GM12873 (cell line): Measurements from ENCODE around the gene TPSD1.

ENCODE experiments used
- TF ChIP-seq, protein P1 (sequence below): IDR thresholded peaks from 2 replicates; pipeline ENCODE4 v1.5.1; 2012; ENCODE audit warnings: low read depth, mild to moderate bottlenecking, moderate library complexity, low read length, control low read depth; ENCODE audit not compliant: insufficient read depth; ENCODE audit errors: missing control alignments

TPSD1 gene

DNA sequence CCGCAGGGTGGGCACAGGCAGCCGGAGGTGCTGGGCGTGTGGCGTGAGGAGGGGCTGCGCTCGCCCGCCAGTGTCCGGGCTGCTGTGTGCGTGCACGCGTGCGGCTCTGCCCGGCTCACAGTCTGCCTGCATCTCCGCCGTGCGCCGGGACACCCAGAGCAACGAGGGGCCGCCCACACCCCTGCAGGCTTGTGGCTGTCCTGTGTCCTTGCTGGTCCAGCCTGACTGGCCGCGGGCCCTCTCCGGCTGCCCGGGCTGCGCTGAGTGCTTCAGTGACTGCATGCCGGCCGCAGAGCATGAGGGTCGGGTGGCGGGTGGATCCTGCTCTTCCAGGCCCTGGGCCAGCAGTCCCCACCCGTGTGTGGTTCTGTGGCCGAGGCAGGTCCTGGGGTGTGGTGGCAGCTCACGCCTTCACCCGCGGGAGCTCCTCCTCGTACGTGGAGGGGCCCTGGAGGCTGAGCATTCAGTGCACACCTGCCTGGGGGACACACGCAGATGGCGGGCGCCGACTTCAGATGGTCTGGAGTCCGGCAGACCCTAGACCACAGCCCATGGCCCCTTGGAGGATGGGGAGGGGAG is 43.2 kb upstream of the TPSD1 start:
- TF ChIP-seq, protein P1, sequence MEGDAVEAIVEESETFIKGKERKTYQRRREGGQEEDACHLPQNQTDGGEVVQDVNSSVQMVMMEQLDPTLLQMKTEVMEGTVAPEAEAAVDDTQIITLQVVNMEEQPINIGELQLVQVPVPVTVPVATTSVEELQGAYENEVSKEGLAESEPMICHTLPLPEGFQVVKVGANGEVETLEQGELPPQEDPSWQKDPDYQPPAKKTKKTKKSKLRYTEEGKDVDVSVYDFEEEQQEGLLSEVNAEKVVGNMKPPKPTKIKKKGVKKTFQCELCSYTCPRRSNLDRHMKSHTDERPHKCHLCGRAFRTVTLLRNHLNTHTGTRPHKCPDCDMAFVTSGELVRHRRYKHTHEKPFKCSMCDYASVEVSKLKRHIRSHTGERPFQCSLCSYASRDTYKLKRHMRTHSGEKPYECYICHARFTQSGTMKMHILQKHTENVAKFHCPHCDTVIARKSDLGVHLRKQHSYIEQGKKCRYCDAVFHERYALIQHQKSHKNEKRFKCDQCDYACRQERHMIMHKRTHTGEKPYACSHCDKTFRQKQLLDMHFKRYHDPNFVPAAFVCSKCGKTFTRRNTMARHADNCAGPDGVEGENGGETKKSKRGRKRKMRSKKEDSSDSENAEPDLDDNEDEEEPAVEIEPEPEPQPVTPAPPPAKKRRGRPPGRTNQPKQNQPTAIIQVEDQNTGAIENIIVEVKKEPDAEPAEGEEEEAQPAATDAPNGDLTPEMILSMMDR, result no peak

DNA sequence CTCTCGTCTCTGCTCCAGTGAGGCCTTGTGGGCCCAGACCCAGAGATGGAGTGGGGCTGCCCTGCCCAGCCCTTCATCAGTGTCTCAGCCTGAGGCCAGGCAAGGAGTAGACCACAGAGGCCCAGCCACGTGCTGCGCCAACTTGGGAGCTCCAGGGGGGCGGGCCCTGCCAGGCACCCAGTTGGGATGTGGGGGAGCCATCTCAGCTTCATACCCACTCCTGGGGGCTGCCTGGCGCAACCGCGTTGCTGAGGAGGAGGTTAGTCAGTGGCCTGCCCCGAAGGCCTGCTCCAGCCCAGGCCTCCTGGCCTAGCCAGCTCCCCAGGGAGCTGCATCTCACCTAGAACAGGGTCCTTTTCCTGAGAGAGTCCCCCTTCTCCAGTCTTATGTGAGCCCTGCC is 42.6 kb upstream of the TPSD1 start:
- TF ChIP-seq, protein P1, result no peak

DNA sequence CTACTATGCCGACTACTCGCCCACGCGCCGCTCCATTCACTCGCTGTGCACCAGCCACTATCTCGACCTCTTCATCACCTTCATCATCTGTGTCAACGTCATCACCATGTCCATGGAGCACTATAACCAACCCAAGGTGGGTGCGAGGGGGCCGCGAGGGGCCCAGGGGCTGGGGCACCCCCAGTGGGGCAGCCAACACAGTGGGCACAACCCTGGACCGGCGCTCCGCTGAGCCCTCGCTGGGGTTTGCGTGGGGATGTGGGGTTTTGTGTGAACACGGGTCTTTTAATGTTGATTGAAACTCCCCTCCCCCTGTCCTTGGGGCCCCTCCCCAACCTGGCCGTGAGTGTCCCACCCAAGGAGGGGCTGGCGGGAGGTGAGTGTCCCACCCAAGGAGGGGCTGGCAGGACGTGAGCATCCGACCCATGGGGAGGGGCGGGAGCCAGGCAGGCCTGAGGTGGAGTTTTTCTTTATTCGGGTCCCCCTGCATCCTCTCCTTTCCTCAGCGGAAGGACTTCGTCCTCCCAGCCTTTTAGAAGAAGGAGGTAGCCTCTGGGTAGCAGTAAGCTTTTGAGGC is 42.0 kb upstream of the TPSD1 start:
- TF ChIP-seq, protein P1, result no peak

DNA sequence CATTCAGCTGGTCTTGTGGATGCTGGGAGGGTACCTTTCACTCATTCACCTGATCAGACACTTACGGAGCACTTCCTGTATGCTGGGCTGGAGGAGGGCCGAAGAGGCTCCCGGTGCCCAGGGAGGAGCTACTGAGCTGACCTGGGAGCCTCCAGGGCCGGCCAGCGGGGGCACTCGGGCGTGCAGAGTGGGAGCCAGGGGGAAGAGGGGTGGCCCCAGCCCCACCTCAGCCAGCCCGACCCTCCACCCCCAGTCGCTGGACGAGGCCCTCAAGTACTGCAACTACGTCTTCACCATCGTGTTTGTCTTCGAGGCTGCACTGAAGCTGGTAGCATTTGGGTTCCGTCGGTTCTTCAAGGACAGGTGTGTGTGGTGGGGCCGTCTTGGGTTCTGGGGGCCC is 41.1 kb upstream of the TPSD1 start:
- TF ChIP-seq, protein P1, result no peak

DNA sequence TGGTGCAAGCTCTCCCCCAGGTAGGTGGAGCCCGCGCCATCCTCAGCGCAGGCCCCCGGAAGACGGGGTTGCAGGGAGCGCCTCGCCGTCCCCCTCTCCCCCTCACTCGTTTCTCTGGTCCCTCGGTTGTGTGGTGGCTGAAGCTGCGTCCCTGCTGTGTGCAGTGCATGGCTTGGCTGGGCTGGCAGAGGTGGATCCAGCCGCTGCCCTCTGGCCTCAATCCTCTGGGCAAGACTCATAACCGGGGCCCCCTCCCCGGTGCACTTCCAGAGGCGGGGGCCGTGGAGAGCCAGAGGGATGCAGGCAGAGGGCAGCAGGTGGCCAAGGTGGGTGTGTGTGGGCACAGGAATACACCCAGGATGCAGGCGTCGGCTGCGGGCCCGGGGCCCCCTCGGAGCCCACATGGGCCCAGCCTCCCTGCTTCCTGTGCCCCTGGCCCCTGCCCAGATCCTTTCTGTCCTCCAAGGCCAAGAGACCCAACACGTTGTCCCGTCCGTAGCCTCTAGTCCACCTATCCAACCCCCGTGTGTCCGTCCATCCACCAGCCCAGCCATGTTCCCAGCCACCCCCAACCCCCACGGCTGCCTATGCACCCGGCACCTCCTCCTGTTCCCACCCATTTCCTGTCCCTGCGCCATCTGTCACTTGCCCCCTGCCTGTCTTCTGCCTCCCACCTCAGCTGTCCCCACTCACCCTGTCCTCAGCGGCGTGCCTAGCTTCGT is 40.1 kb upstream of the TPSD1 start:
- TF ChIP-seq, protein P1, result no peak

DNA sequence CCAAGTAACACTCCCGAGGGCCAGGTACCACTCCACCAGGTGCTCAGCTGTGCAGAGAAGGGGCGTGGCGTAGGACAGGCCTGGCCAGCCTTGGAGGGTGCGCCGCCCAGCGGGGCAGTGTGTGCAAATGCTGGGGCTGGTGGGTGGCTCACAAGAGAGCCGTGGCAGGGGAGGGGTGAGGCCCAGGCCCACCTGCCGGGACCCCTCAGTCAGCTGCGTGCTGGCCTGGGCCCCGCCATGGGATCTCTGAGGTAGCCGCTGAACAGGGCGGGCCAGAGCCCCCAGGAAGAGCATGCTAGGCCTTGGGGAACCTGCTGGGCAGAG is 39.6 kb upstream of the TPSD1 start:
- TF ChIP-seq, protein P1, result no peak

DNA sequence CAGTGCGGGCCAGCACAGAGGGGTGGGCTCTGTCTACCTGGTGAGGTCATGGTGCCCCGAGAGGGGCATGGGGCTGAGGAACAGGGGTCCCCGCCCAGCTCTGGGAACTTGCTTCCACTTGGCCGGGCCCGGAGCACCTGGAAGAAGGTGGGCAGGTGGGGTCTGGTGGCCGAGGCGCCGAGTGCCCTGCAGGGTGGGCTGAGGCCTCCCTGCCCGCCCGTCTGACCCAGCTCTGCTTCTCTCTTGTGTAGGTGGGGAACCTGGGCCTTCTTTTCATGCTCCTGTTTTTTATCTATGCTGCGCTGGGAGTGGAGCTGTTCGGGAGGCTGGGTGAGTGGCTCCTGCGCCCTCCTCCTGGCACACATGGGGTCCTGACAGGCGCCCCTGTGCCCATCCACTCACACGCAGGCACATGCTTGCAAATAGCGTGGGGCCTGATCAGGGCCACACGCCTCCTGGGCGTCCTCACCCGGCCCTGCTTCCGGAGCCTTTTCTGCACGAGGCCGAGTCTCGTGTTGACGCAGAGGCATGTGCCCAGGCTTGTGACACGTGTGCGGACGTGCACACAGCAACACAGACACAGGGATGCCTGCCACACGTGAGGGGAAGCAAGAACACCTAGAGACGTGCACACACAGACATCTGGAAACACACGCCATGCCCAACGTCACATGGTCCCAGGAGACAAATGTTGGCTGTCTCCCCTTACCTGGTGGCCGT is 39.0 kb upstream of the TPSD1 start:
- TF ChIP-seq, protein P1, result no peak
